Astrocyte (in vitro differentiated cells and primary cell): ENCODE data around the gene MTA1. TPM values are rescaled to one million over a fixed set of nuclear protein-coding genes. Genes with fewer than 3 reads are reported as not detected.

Experiments
- DNase-seq: peaks from one replicate; pipeline ENCODE4 v3.0.0-alpha.2; 2010; ENCODE audit warnings: low read depth
- FAIRE-seq: peaks from 2 replicates; lab custom pipeline; 2011; peaks lifted over from hg19 to GRCh38; lab: Jason Lieb, UNC
- H2AFZ ChIP-seq: 2 replicates; pipeline ENCODE4 v1.6.0; 2012; ENCODE audit warnings: low read depth, low read length, inconsistent platforms
- H3K27ac ChIP-seq: 2 replicates; pipeline ENCODE4 v1.5.1; 2011; ENCODE audit warnings: low read depth, low read length, inconsistent platforms
- H3K27me3 ChIP-seq: 2 replicates; pipeline ENCODE4 v1.6.0; 2011; ENCODE audit warnings: low read length, inconsistent platforms; ENCODE audit not compliant: insufficient read depth
- H3K36me3 ChIP-seq: 2 replicates; pipeline ENCODE4 v1.5.1; 2011; ENCODE audit warnings: low read length, inconsistent platforms; ENCODE audit not compliant: insufficient read depth
- H3K4me1 ChIP-seq: 2 replicates; pipeline ENCODE4 v1.5.1; 2011; ENCODE audit warnings: low read length, inconsistent platforms; ENCODE audit not compliant: insufficient read depth
- H3K4me2 ChIP-seq: 2 replicates; pipeline ENCODE4 v1.6.0; 2012; ENCODE audit warnings: low read length, inconsistent platforms
- H3K4me3 ChIP-seq: 2 replicates; pipeline ENCODE4 v1.5.1; 2011; ENCODE audit warnings: low read depth, mild to moderate bottlenecking, low read length, inconsistent platforms; ENCODE audit not compliant: insufficient read depth
- H3K79me2 ChIP-seq: 2 replicates; pipeline ENCODE4 v1.6.0; 2012; ENCODE audit warnings: mild to moderate bottlenecking, low read length, inconsistent platforms; ENCODE audit not compliant: insufficient read depth
- H3K9ac ChIP-seq: 2 replicates; pipeline ENCODE4 v1.6.0; 2012; ENCODE audit warnings: mild to moderate bottlenecking, low read length, inconsistent platforms
- H3K9me3 ChIP-seq: 2 replicates; pipeline ENCODE4 v1.5.1; 2012; ENCODE audit warnings: low read depth, mild to moderate bottlenecking, low read length, inconsistent platforms; ENCODE audit not compliant: insufficient read depth
- H4K20me1 ChIP-seq: 2 replicates; pipeline ENCODE4 v1.6.0; 2012; ENCODE audit warnings: low read length, inconsistent platforms; ENCODE audit not compliant: insufficient read depth
- H3K27ac Mint-ChIP-seq: one replicate; pipeline ENCODE4 v1.8.0; 2021; ENCODE audit warnings: mild to moderate bottlenecking, mixed read lengths; ENCODE audit not compliant: unreplicated experiment
- H3K27me3 Mint-ChIP-seq: one replicate; pipeline ENCODE4 v1.8.0; 2021; ENCODE audit warnings: low read depth, mixed read lengths; ENCODE audit not compliant: unreplicated experiment
- H3K36me3 Mint-ChIP-seq: one replicate; pipeline ENCODE4 v1.8.0; 2021; ENCODE audit warnings: low read depth, mixed read lengths; ENCODE audit not compliant: unreplicated experiment
- H3K4me1 Mint-ChIP-seq: one replicate; pipeline ENCODE4 v1.8.0; 2021; ENCODE audit warnings: low read depth, mixed read lengths; ENCODE audit not compliant: unreplicated experiment
- H3K4me3 Mint-ChIP-seq: one replicate; pipeline ENCODE4 v1.8.0; 2021; ENCODE audit warnings: mild to moderate bottlenecking, moderate library complexity, mixed read lengths; ENCODE audit not compliant: unreplicated experiment
- H3K9me3 Mint-ChIP-seq: one replicate; pipeline ENCODE4 v1.8.0; 2021; ENCODE audit warnings: mild to moderate bottlenecking, mixed read lengths; ENCODE audit not compliant: unreplicated experiment
- EZH2 ChIP-seq: IDR thresholded peaks from 2 replicates; pipeline ENCODE4 v1.6.1; 2012; ENCODE audit warnings: mild to moderate bottlenecking, low read length, inconsistent platforms; ENCODE audit not compliant: insufficient read depth
- total RNA-seq: library from RNA; stranded (reverse); gene quantifications from 2 replicates; pipeline ENCODE4 v1.2.1, GENCODE V29; 2021
- TF ChIP-seq, protein P1 (sequence below): IDR thresholded peaks from 2 replicates; pipeline ENCODE4 v1.5.1; 2011; ENCODE audit warnings: low read depth, mild to moderate bottlenecking, inconsistent platforms, low read length, moderate library complexity; ENCODE audit not compliant: insufficient read depth

MTA1 gene
- total RNA-seq, 1 donor from 2014 or later: 111 TPM

DNA sequence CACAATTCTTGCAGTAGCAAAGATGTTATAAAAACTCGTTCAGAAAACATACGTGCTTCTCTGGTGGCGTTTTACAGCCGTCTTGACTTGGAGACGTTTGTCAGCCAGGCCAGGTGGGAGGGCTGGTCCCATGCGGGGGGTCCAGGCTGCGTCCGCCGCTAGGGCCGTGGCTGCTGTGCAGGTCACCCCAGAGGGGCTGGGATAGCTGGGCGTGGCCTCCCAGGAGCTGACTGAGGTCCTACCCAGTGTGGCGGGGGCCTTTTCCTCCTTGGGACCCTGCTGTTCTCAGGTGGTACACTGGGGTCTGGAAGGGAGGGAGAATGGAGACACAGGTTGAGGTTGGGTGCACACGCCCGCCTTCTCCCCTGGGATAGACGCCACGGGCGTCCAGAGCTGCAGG lies 25.2 kb downstream of the MTA1 start:
- no peak for TF ChIP-seq EZH2
- TF ChIP-seq, protein P1, sequence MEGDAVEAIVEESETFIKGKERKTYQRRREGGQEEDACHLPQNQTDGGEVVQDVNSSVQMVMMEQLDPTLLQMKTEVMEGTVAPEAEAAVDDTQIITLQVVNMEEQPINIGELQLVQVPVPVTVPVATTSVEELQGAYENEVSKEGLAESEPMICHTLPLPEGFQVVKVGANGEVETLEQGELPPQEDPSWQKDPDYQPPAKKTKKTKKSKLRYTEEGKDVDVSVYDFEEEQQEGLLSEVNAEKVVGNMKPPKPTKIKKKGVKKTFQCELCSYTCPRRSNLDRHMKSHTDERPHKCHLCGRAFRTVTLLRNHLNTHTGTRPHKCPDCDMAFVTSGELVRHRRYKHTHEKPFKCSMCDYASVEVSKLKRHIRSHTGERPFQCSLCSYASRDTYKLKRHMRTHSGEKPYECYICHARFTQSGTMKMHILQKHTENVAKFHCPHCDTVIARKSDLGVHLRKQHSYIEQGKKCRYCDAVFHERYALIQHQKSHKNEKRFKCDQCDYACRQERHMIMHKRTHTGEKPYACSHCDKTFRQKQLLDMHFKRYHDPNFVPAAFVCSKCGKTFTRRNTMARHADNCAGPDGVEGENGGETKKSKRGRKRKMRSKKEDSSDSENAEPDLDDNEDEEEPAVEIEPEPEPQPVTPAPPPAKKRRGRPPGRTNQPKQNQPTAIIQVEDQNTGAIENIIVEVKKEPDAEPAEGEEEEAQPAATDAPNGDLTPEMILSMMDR: no peak
- Histone ChIP-seq H3K4me3 (no peak overlapping the region), H2AFZ (no peak overlapping the region), H3K36me3 (peaks cover 7% of the 10 kb centered on the region), H3K4me2 (no peak overlapping the region), H3K27ac (no peak overlapping the region), H4K20me1 (peaks cover 60% of the 10 kb centered on the region), H3K4me1 (no peaks in the 10 kb centered on the region), H3K79me2 (peaks cover 52% of the 10 kb centered on the region), H3K27me3 (no peaks in the 10 kb centered on the region), H3K9ac (no peak overlapping the region), H3K9me3 (no peaks in the 10 kb centered on the region)
- DNase-seq: no peak
- Mint-ChIP-seq H3K36me3 (peaks cover 4% of the 10 kb centered on the region), H3K27ac (no peak overlapping the region), H3K4me1 (no peaks in the 10 kb centered on the region), H3K4me3 (no peak overlapping the region), H3K9me3 (no peaks in the 10 kb centered on the region), H3K27me3 (no peaks in the 10 kb centered on the region)
- no peak for FAIRE-seq

DNA sequence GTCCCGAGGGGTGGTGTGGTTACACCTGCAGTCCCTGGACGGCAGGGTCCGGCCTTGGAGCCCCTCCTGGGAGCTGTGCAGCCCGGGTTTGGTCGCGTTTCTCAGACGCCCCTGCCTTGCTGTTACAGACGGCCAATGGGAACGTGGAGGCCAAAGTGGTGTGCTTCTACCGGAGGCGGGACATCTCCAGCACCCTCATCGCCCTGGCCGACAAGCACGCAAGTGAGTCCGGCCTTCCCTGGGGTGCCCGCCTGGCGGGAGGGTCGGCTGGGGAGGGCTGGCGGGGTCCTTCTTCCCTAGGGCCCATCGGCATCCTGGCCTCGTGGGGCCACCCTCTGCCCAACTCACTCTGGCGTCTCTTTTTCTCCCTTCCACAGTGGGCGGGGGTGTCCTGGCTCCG lies 25.7 kb downstream of the MTA1 start:
- H3K36me3 Mint-ChIP-seq: peaks cover 4% of the 10 kb centered on the region
- Histone ChIP-seq H2AFZ (no peak overlapping the region), H3K36me3 (peaks cover 7% of the 10 kb centered on the region), H3K4me2 (no peak overlapping the region), H3K9ac (no peak overlapping the region), H3K27me3 (no peaks in the 10 kb centered on the region), H3K27ac (no peak overlapping the region), H4K20me1 (peaks cover 56% of the 10 kb centered on the region), H3K79me2 (peaks cover 48% of the 10 kb centered on the region), H3K9me3 (no peaks in the 10 kb centered on the region), H3K4me1 (no peaks in the 10 kb centered on the region), H3K4me3 (no peak overlapping the region)
- TF ChIP-seq, protein P1: no peak
- no peak for TF ChIP-seq EZH2
- no peak overlapping the region for H3K27ac Mint-ChIP-seq
- no peaks in the 10 kb centered on the region for H3K9me3 Mint-ChIP-seq
- H3K27me3 Mint-ChIP-seq: no peaks in the 10 kb centered on the region
- H3K4me3 Mint-ChIP-seq: no peak overlapping the region
- DNase-seq (no peak), FAIRE-seq (no peak)
- H3K4me1 Mint-ChIP-seq: no peaks in the 10 kb centered on the region

DNA sequence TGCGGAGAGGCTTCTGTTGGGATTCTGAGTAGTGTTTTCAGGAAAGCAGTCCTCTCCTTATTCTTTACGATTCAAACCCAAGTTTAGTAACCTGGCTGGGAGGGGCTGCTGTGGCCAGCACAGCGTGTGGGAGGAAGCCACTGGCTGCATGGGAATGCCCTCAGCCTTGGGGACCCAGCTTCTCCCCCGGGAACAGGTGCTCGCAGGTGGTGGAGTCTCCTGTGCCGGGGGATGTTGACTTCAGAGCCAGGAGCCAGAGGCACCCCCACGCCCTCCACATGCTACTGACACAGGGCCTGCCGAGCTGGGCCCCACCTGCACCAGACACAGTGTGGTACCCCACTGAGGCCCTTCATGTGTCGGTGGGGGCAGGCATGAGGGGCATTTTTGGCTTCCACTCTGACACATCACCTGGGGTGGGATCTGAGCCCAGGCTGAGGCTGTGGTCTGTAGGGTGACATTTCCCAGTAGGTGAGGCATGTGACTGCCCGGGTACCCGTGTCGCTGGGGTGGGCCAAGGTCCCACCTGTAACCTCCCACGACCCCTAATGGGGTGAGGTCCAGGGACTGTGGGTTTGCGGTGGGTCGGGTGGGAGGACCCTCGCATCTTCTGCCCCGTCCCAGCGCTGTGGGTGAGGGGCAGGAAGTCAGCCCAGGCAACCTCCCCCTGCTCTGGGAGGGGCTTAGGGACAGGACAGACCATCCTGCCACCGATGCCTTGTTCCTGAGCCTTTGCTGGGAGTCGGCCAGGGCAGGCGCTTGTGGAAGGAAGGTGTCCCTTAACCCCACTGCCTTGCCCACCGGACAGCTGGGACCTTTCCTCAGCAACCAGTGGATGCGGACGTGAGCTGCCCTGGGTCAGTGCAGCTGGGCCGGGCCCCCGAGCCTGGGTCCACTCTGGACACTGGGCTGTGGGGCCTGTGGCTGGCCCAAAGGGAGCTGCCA lies 26.5 kb downstream of the MTA1 start:
- Histone ChIP-seq H3K4me3 (no peak overlapping the region), H3K4me1 (no peaks in the 10 kb centered on the region), H2AFZ (no peak overlapping the region), H3K9me3 (no peaks in the 10 kb centered on the region), H3K9ac (no peak overlapping the region), H4K20me1 (peaks cover 51% of the 10 kb centered on the region), H3K4me2 (no peak overlapping the region), H3K36me3 (peaks cover 7% of the 10 kb centered on the region), H3K27me3 (no peaks in the 10 kb centered on the region), H3K79me2 (peaks cover 41% of the 10 kb centered on the region), H3K27ac (no peak overlapping the region)
- Mint-ChIP-seq H3K36me3 (peaks cover 4% of the 10 kb centered on the region), H3K4me1 (no peaks in the 10 kb centered on the region), H3K9me3 (no peaks in the 10 kb centered on the region), H3K27me3 (no peaks in the 10 kb centered on the region), H3K27ac (no peak overlapping the region), H3K4me3 (no peak overlapping the region)
- TF ChIP-seq, protein P1: no peak
- TF ChIP-seq EZH2: no peak
- no peak for DNase-seq
- no peak for FAIRE-seq
